H1 (cell line): ENCODE data around the gene TPPP2. TPM values are rescaled to one million over a fixed set of nuclear protein-coding genes. Genes with fewer than 3 reads are reported as not detected.
A peak's percentile ranks its signal among the peaks of the same experiment; 100 is the strongest.

Source experiments
- CTCF ChIA-PET: fragments of 300-600 bp; sonication (Branson Sonifier 250); formaldehyde crosslinking; loops from one replicate; lab custom pipeline; 2021; ENCODE audit not compliant: partially characterized antibody; lab: Charles Lee
- POLR2A ChIA-PET: fragments of 300-600 bp; sonication (Branson Sonifier 250); formaldehyde crosslinking; loops from one replicate; lab custom pipeline; 2021; ENCODE audit warnings: inconsistent platforms; ENCODE audit not compliant: partially characterized antibody; lab: Charles Lee
- DNase-seq, 2 experiments: peaks; one replicate each; pipeline versions ENCODE4 v3.0.0 to v3.0.0-alpha.2; 2010 to 2022; ENCODE audit warnings: low spot score in 2 of 2, low read depth in 1 of 2, mixed read lengths in 1 of 2
- FAIRE-seq: peaks from 2 replicates; lab custom pipeline; 2011; peaks lifted over from hg19 to GRCh38; lab: Jason Lieb, UNC
- H2AFZ ChIP-seq: 2 replicates; pipeline ENCODE4 v1.8.1; 2012; ENCODE audit warnings: low read length, inconsistent platforms
- H2AK5ac ChIP-seq: 2 replicates; pipeline ENCODE4 v1.6.1; 2013; ENCODE audit warnings: low read depth, low read length
- H2BK120ac ChIP-seq: replicated peaks from 2 replicates; pipeline ENCODE3; 2013; ENCODE audit warnings: low read depth, low read length, inconsistent platforms
- H2BK12ac ChIP-seq: 2 replicates; pipeline ENCODE4 v1.6.1; 2013; ENCODE audit warnings: low read depth, low read length
- H2BK15ac ChIP-seq: 2 replicates; pipeline ENCODE4 v1.6.1; 2013; ENCODE audit warnings: low read length
- H2BK20ac ChIP-seq: 2 replicates; pipeline ENCODE4 v1.6.1; 2013; ENCODE audit warnings: low read length
- H2BK5ac ChIP-seq: 2 replicates; pipeline ENCODE4 v1.6.1; 2013; ENCODE audit warnings: low read depth, low read length
- H3K14ac ChIP-seq: 2 replicates; pipeline ENCODE4 v1.6.1; 2013; ENCODE audit warnings: inconsistent platforms; ENCODE audit not compliant: insufficient read length
- H3K18ac ChIP-seq: 2 replicates; pipeline ENCODE4 v1.6.1; 2013; ENCODE audit warnings: low read length; ENCODE audit errors: extremely low read depth
- H3K23ac ChIP-seq: 2 replicates; pipeline ENCODE4 v1.6.1; 2013; ENCODE audit warnings: inconsistent platforms; ENCODE audit not compliant: insufficient read length
- H3K23me2 ChIP-seq: 2 replicates; pipeline ENCODE4 v1.6.1; 2013; ENCODE audit warnings: low read depth, low read length
- H3K27ac ChIP-seq: 2 replicates; pipeline ENCODE4 v1.6.1; 2011; ENCODE audit warnings: low read depth, low read length, inconsistent platforms
- H3K27me3 ChIP-seq, 4 experiments: replicated peaks in 1 of 4; 1 replicate in 1 of 4; 2 replicates in 3 of 4; pipeline versions ENCODE4 v1.6.1 to v1.8.1; 2011 to 2013; ENCODE audit warnings: low read length in 3 of 4, mild to moderate bottlenecking in 3 of 4, inconsistent platforms in 2 of 4, mixed read lengths in 2 of 4, moderate library complexity in 1 of 4; ENCODE audit not compliant: control insufficient read depth in 3 of 4, insufficient read depth in 3 of 4; ENCODE audit errors: extremely low read depth in 1 of 4
- H3K36me3 ChIP-seq, 4 experiments: 2 replicates each; pipeline versions ENCODE4 v1.6.1 to v1.8.1; 2011 to 2013; ENCODE audit warnings: mild to moderate bottlenecking in 4 of 4, low read length in 3 of 4, moderate library complexity in 2 of 4, control low read depth in 1 of 4, inconsistent platforms in 1 of 4; ENCODE audit not compliant: insufficient read depth in 4 of 4, control insufficient read depth in 2 of 4
- H3K4ac ChIP-seq: replicated peaks from 2 replicates; pipeline ENCODE3; 2013; ENCODE audit warnings: low read length, low read depth, mixed read lengths, inconsistent platforms; ENCODE audit not compliant: insufficient read length
- H3K4me1 ChIP-seq, 4 experiments: replicated peaks in 1 of 4; 1 replicate in 1 of 4; 2 replicates in 3 of 4; pipeline versions ENCODE4 v1.6.1 to v1.8.1; 2011 to 2013; ENCODE audit warnings: low read length in 3 of 4, inconsistent platforms in 2 of 4, mixed read lengths in 1 of 4; ENCODE audit not compliant: insufficient read depth in 4 of 4, control insufficient read depth in 3 of 4
- H3K4me2 ChIP-seq, 2 experiments: 2 replicates each; pipeline versions ENCODE4 v1.6.1 to v1.8.1; 2011 to 2013; ENCODE audit warnings: low read depth in 2 of 2, low read length in 2 of 2, control low read depth in 1 of 2, inconsistent platforms in 1 of 2, mild to moderate bottlenecking in 1 of 2; ENCODE audit not compliant: insufficient read depth in 1 of 2
- H3K4me3 ChIP-seq, 4 experiments: fragments of 200-600, 300-600 bp in 1 of 4; sonication (generic), shearing (Covaris generic), sonication (Bioruptor Twin) in 1 of 4; 2 replicates each; pipeline versions ENCODE4 v1.5.1 to v1.8.1; 2011 to 2016; ENCODE audit warnings: low read length in 4 of 4, low read depth in 3 of 4, control low read depth in 2 of 4, inconsistent platforms in 2 of 4, mild to moderate bottlenecking in 2 of 4, mixed read lengths in 1 of 4, moderate library complexity in 1 of 4; ENCODE audit not compliant: insufficient read depth in 2 of 4; ENCODE audit errors: extremely low read depth in 1 of 4
- H3K56ac ChIP-seq: replicated peaks from 2 replicates; pipeline ENCODE3; 2013; ENCODE audit warnings: low read depth, mild to moderate bottlenecking, mixed read lengths, low read length, inconsistent platforms; ENCODE audit not compliant: insufficient read length
- H3K79me1 ChIP-seq: 2 replicates; pipeline ENCODE4 v1.6.1; 2013; ENCODE audit warnings: low read depth, low read length, control low read depth
- H3K79me2 ChIP-seq, 2 experiments: 2 replicates each; pipeline versions ENCODE4 v1.6.1 to v1.8.1; 2012 to 2013; ENCODE audit warnings: low read length in 2 of 2, mild to moderate bottlenecking in 2 of 2, inconsistent platforms in 1 of 2; ENCODE audit not compliant: insufficient read depth in 2 of 2, control insufficient read depth in 1 of 2
- H3K9ac ChIP-seq, 4 experiments: replicated peaks in 1 of 4; 1 replicate in 1 of 4; 2 replicates in 3 of 4; pipeline versions ENCODE4 v1.6.1 to v1.8.1; 2011 to 2013; ENCODE audit warnings: low read depth in 3 of 4, low read length in 3 of 4, control low read depth in 2 of 4, mild to moderate bottlenecking in 2 of 4, moderate library complexity in 2 of 4, inconsistent platforms in 1 of 4; ENCODE audit errors: extremely low read depth in 1 of 4
- H3K9me3 ChIP-seq, 2 experiments: 2 replicates each; pipeline versions ENCODE4 v1.6.1 to v1.8.1; 2012 to 2013; ENCODE audit warnings: mild to moderate bottlenecking in 2 of 2, moderate library complexity in 2 of 2, control low read depth in 1 of 2, inconsistent platforms in 1 of 2, low read depth in 1 of 2, low read length in 1 of 2, mixed read lengths in 1 of 2; ENCODE audit not compliant: insufficient read depth in 2 of 2
- H4K20me1 ChIP-seq, 2 experiments: replicated peaks in 1 of 2; 2 replicates each; pipeline versions ENCODE3 to v1.8.1; 2011 to 2013; ENCODE audit warnings: inconsistent platforms in 2 of 2, low read length in 2 of 2, mild to moderate bottlenecking in 1 of 2; ENCODE audit not compliant: insufficient read depth in 2 of 2, control insufficient read depth in 1 of 2
- H4K5ac ChIP-seq: 2 replicates; pipeline ENCODE4 v1.6.1; 2013; ENCODE audit warnings: low read length, low read depth, mixed read lengths, inconsistent platforms; ENCODE audit not compliant: insufficient read length
- H4K8ac ChIP-seq: 2 replicates; pipeline ENCODE4 v1.8.0; 2013; ENCODE audit warnings: mild to moderate bottlenecking, moderate library complexity, low read length, inconsistent platforms; ENCODE audit not compliant: insufficient read depth; ENCODE audit errors: extremely low read depth
- H4K91ac ChIP-seq: replicated peaks from 2 replicates; pipeline ENCODE3; 2013; ENCODE audit warnings: low read length, mixed read lengths, inconsistent platforms; ENCODE audit not compliant: insufficient read length
- BRCA1 ChIP-seq: IDR thresholded peaks from 2 replicates; pipeline ENCODE4 v1.6.1; 2012; ENCODE audit warnings: low read depth, low read length, improper control_type of control experiment
- CREB1 ChIP-seq: IDR thresholded peaks from 2 replicates; pipeline ENCODE4 v1.6.1; 2012; ENCODE audit warnings: inconsistent platforms
- CTBP2 ChIP-seq: IDR thresholded peaks from 2 replicates; pipeline ENCODE4 v1.7.0; 2011; ENCODE audit warnings: borderline replicate concordance, mild to moderate bottlenecking, moderate library complexity, mixed read lengths, low read length; ENCODE audit not compliant: insufficient read depth, insufficient read length
- EGR1 ChIP-seq: IDR thresholded peaks from 2 replicates; pipeline ENCODE4 v1.6.1; 2011; ENCODE audit warnings: low read depth, low read length, borderline replicate concordance
- GTF2F1 ChIP-seq: IDR thresholded peaks from 2 replicates; pipeline ENCODE4 v1.6.1; 2012; ENCODE audit warnings: low read depth, low read length, improper control_type of control experiment, borderline replicate concordance
- HDAC2 ChIP-seq, 2 experiments: fragments of 300-600 bp in 1 of 2; sonication (generic) in 1 of 2; IDR thresholded peaks; 2 replicates each; pipeline ENCODE4 v1.6.1; 2011 to 2012; ENCODE audit warnings: low read depth in 2 of 2, low read length in 2 of 2, mild to moderate bottlenecking in 2 of 2, moderate library complexity in 2 of 2, borderline replicate concordance in 1 of 2, inconsistent platforms in 1 of 2
- KDM1A ChIP-seq: fragments of 200-600, 300-600 bp; sonication (generic); IDR thresholded peaks from 2 replicates; pipeline ENCODE4 v1.7.1; 2016; ENCODE audit warnings: mild to moderate bottlenecking, low read length, borderline replicate concordance
- RBBP5 ChIP-seq: IDR thresholded peaks from 2 replicates; pipeline ENCODE4 v1.7.1; 2012; ENCODE audit warnings: low read depth, mild to moderate bottlenecking, inconsistent platforms, low read length, moderate library complexity, borderline replicate concordance
- RFX5 ChIP-seq: IDR thresholded peaks from 2 replicates; pipeline ENCODE4 v1.6.1; 2011; ENCODE audit warnings: low read depth, low read length, improper control_type of control experiment, borderline replicate concordance
- SAP30 ChIP-seq: fragments of 300-600 bp; sonication (generic); IDR thresholded peaks from 2 replicates; pipeline ENCODE4 v1.7.1; 2012; ENCODE audit warnings: low read length, moderate library complexity, mild to moderate bottlenecking, inconsistent platforms; ENCODE audit not compliant: insufficient read depth, insufficient replicate concordance
- TCF12 ChIP-seq: IDR thresholded peaks from 2 replicates; pipeline ENCODE4 v1.6.1; 2011; ENCODE audit warnings: low read depth, mild to moderate bottlenecking, low read length
- WGBS, 2 experiments: shearing (Covaris generic) in 1 of 2; methylation state at CpG; one replicate each; pipeline versions ENCODE4 v1.1.6 to v1.1.7; 2013 to 2015; ENCODE audit warnings: low lambda C conversion rate in 2 of 2, mixed read lengths in 2 of 2, inconsistent platforms in 1 of 2, low coverage in 1 of 2, missing lambda C conversion rate in 1 of 2; ENCODE audit not compliant: insufficient replicate concordance in 2 of 2, insufficient coverage in 1 of 2, insufficient read length in 1 of 2; ENCODE audit errors: extremely low coverage in 1 of 2, missing lambda C conversion rate in 1 of 2; 5-methylcytosine and 5-hydroxymethylcytosine counted together
- polyA plus RNA-seq, 7 experiments: library from polyadenylated mRNA; depleted of rRNA in 3 of 7; stranded (reverse) in 5 of 7; unstranded in 2 of 7; fragments of >200 nt in 5 of 7; fragments of 200-250 nt in 2 of 7; gene quantifications; 1 replicate in 5 of 7; 2 replicates in 1 of 7; 4 replicates in 1 of 7; pipeline versions ENCODE4 v1.2.1 to v1.2.3, GENCODE V29; 2011 to 2013; ENCODE audit warnings: missing spikeins in 2 of 7, mixed read lengths in 2 of 7
- total RNA-seq: library from RNA; stranded (reverse); fragmentation: NEBNext Ultra II Directional; extraction: Animal tissue kit (Norgen Biotek cat#: 25700); gene quantifications from 2 replicates; pipeline ENCODE4 v1.2.1, GENCODE V29; 2021

Gene TPPP2
- total and polyA plus RNA-seq, 2 of the 8 experiments (the other 6 are each of a cell fraction or from before 2014, with no cell fraction given) = not detected

GRCh38 chr14:21022686-21023085 lies 7.3 kb upstream of the TPPP2 start:
- Histone ChIP-seq H2BK12ac (no peak overlapping the region), H2AK5ac (peak overlapping the region; percentile 39; the same call in 1 of the 2 replicates), H3K79me2 (no peaks in the 10 kb centered on the region), H3K27me3 (peaks cover 2 to 25% (median 22%) of the 10 kb centered on the region in 4 experiments; a peak in 6 of 7 replicates), H4K8ac (no peak overlapping the region), H3K4me3 (no peak overlapping the region), H3K18ac (no peak overlapping the region), H3K27ac (no peak overlapping the region), H3K79me1 (no peaks in the 10 kb centered on the region), H3K4me1 (peaks cover 4 to 22% (median 14%) of the 10 kb centered on the region in 4 experiments; a peak in 6 of 7 replicates), H3K4ac (no peak overlapping the region), H2BK20ac (no peak overlapping the region), H2AFZ (no peak overlapping the region), H3K36me3 (peaks cover 0 to 5% (median under 1%) of the 10 kb centered on the region in 4 experiments; a peak in 3 of 8 replicates), H3K4me2 (peak overlapping the region in 1 of 2 experiments; percentile 33; a peak in 1 of 4 replicates), H2BK15ac (peak overlapping the region; percentile 40; the same call in 1 of the 2 replicates), H3K56ac (no peak overlapping the region), H2BK5ac (no peak overlapping the region), H3K23ac (no peak overlapping the region), H3K9me3 (no peaks in the 10 kb centered on the region), H4K20me1 (no peaks in the 10 kb centered on the region), H3K14ac (no peak overlapping the region), H3K9ac (no peak overlapping the region), H3K23me2 (peaks cover 17% of the 10 kb centered on the region), H4K91ac (no peak overlapping the region), H2BK120ac (no peak overlapping the region), H4K5ac (no peak overlapping the region)
- 78% methylated on average over 5 of the region's 5 CpGs; no CpG with 5 or more reads in 1 of the 2 experiments for WGBS, 2 experiments
- FAIRE-seq (no peak), DNase-seq (no peak)
- ChIA-PET POLR2A (interaction anchor here (1.2 to 3.4 kb wide), 7 partner anchors 8 to 70 kb away, joined by 3 to 19 read pairs (median 9); partner anchors contain the start of gene RNASE13), CTCF (interaction anchor here (0.9 to 16.1 kb wide), 11 partner anchors 8 to 83 kb away, joined by 3 to 371 read pairs (median 5); partner anchors contain the start of genes ARHGEF40 and RNASE7)
- no peak for TF ChIP-seq HDAC2 (IDR thresholded peaks at IDR 0.05; ENCODE audit: borderline replicate concordance in 1 of 2, low read depth in 2 of 2, low read length in 2 of 2)
- TF ChIP-seq EGR1 = no peak
- no peak for TF ChIP-seq RBBP5
- TF ChIP-seq RFX5 = no peak
- TF ChIP-seq CREB1 = no peak
- TF ChIP-seq SAP30 = no peak
- no peak for TF ChIP-seq CTBP2
- no peak for TF ChIP-seq GTF2F1
- TF ChIP-seq BRCA1 = no peak
- TF ChIP-seq KDM1A = no peak
- TF ChIP-seq TCF12 = no peak
